Activated CD4-positive, alpha-beta T cell treated with anti-CD3 and anti-CD28 coated beads, Interleukin-2, amount 10 ng/mL, durations not matched to agents 7 days and 5 days (primary cell): ENCODE results near the gene GAMT. TPM values are rescaled to one million over a fixed set of nuclear protein-coding genes. Genes with fewer than 3 reads are reported as not detected.

ENCODE experiments used
- CTCF ChIA-PET: fragments of 350-600 bp; sonication (Branson Sonifier 250); formaldehyde crosslinking; loops from one replicate; lab custom pipeline; 2021; ENCODE audit warnings: antibody characterized with exemption; lab: Charles Lee
- POLR2A ChIA-PET: fragments of 350-600 bp; sonication (Branson Sonifier 250); formaldehyde crosslinking; loops from one replicate; lab custom pipeline; 2021; ENCODE audit warnings: antibody characterized with exemption; lab: Charles Lee
- DNase-seq: peaks from one replicate; pipeline ENCODE4 v3.0.0-alpha.2; 2020
- H3K27ac Mint-ChIP-seq: one replicate; pipeline ENCODE4 v1.8.0; 2021; ENCODE audit warnings: mild to moderate bottlenecking, moderate library complexity, mixed read lengths
- H3K27me3 Mint-ChIP-seq: one replicate; pipeline ENCODE4 v1.8.0; 2021; ENCODE audit warnings: mixed read lengths
- H3K36me3 Mint-ChIP-seq: one replicate; pipeline ENCODE4 v1.8.0; 2021; ENCODE audit warnings: low read depth, mixed read lengths
- H3K4me1 Mint-ChIP-seq: one replicate; pipeline ENCODE4 v1.8.0; 2021; ENCODE audit warnings: mixed read lengths
- H3K4me3 Mint-ChIP-seq: one replicate; pipeline ENCODE4 v1.8.0; 2021; ENCODE audit warnings: mild to moderate bottlenecking, moderate library complexity, mixed read lengths
- H3K9me3 Mint-ChIP-seq: one replicate; pipeline ENCODE4 v1.8.0; 2021; ENCODE audit warnings: mixed read lengths
- total RNA-seq, 2 experiments: library from RNA; stranded (reverse); gene quantifications; one replicate each; pipeline ENCODE4 v1.2.3, GENCODE V29; 2021

GAMT gene
- total RNA-seq, 2 experiments from 2014 or later = 23.0 to 25.9 TPM

DNA sequence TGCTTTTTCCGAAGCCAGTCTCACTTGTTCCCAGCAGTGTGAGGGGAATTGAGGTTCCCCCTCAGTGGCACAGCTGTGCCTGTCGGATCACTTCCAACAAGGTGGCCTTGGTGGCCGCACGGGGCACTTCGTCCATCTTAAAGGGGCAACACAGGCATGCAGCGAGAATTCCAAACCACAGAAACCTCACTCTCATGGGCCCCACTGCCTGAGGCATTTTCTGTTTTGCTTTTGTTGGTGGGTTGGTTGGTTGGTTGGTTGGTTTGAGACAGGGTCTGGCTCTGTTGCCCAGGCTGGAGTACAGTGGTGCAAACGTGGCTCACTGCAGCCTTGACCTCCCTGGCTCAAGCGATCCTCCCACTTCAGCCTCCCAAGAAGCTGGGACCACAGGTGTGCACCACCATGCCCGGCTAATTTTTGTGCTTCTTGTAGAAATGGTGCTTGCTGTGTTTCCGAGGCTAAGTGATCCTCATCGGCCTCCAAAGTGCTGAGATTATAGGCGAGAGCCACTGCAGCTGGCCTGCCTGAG lies 21.3 kb downstream of the GAMT start:
- peaks cover 2% of the 10 kb centered on the region for H3K36me3 Mint-ChIP-seq
- ChIA-PET POLR2A (no interaction called here), CTCF (no interaction called here)
- DNase-seq = no peak
- H3K27me3 Mint-ChIP-seq = peaks cover 4% of the 10 kb centered on the region
- no peaks in the 10 kb centered on the region for H3K9me3 Mint-ChIP-seq
- no peak overlapping the region for H3K27ac Mint-ChIP-seq
- H3K4me3 Mint-ChIP-seq = no peak overlapping the region
- H3K4me1 Mint-ChIP-seq = peaks cover 18% of the 10 kb centered on the region

- no peak overlapping the region for H3K27ac Mint-ChIP-seq
- POLR2A ChIA-PET = no interaction called here
- H3K36me3 Mint-ChIP-seq = peaks cover 3% of the 10 kb centered on the region
- peaks cover 4% of the 10 kb centered on the region for H3K27me3 Mint-ChIP-seq
- H3K4me3 Mint-ChIP-seq = no peak overlapping the region
- CTCF ChIA-PET = no interaction called here
- no peak for DNase-seq
- H3K9me3 Mint-ChIP-seq = no peaks in the 10 kb centered on the region
- H3K4me1 Mint-ChIP-seq = peaks cover 11% of the 10 kb centered on the region
Observed at GRCh38 chr19:1379126-1379905, 22.0 kb downstream of the GAMT start.

DNA sequence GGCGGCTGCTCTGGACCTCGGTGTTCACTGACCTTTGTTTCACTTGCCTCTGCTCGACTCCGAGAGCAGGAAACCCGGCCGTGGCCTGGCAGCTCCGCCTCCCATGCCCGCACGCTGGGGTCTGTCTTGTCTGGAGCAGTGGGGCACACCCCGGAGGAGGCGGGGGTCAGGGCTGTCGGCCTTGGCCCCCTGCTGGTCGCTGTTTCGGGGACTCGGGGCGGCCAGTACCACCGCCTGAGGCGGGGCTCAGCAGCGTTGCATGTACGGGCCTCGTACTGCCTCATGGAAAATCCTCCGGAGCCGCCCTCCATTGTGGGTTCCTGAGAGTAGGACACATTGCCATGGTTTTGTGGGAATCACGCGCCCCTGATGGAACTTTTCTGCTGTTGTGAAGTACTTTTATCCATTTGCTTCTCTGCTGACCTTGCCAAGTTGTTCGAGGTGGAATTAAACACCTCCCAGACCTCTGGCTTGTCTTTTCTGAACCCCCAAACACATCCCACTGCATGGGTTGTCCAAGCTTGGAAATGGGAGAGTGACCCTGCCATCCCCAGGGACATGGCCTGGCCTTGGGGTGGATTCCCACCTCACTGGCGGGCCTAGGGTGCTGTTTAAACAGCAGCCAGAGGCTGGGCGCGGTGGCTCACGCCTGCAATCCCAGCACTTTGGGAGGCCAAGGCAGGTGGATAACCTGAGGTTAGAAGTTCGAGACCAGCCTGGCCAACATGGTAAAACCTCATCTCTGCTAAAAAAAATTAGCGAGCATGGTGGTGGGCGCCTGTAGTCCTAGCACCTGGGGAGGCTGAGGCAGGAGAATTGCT lies 23.2 kb downstream of the GAMT start:
- DNase-seq = no peak
- H3K27me3 Mint-ChIP-seq = no peaks in the 10 kb centered on the region
- H3K9me3 Mint-ChIP-seq = no peaks in the 10 kb centered on the region
- H3K27ac Mint-ChIP-seq = no peak overlapping the region
- no peak overlapping the region for H3K4me3 Mint-ChIP-seq
- ChIA-PET CTCF (interaction anchor here (0.6 kb wide), 1 partner anchor 32 kb away, joined by 3 read pairs; no protein-coding TSS in a partner anchor), POLR2A (no interaction called here)
- peaks cover 5% of the 10 kb centered on the region for H3K4me1 Mint-ChIP-seq
- H3K36me3 Mint-ChIP-seq = peaks cover 2% of the 10 kb centered on the region

GRCh38 chr19:1377176-1377964 lies 24.0 kb downstream of the GAMT start:
- POLR2A ChIA-PET = no interaction called here
- Mint-ChIP-seq H3K27me3 (no peaks in the 10 kb centered on the region), H3K4me1 (no peaks in the 10 kb centered on the region), H3K36me3 (peaks cover 2% of the 10 kb centered on the region), H3K27ac (no peak overlapping the region), H3K9me3 (no peaks in the 10 kb centered on the region), H3K4me3 (no peak overlapping the region)
- CTCF ChIA-PET = interaction anchor here (0.6 kb wide), 1 partner anchor 31 kb away, joined by 3 read pairs; no protein-coding TSS in a partner anchor
- no peak for DNase-seq

DNA sequence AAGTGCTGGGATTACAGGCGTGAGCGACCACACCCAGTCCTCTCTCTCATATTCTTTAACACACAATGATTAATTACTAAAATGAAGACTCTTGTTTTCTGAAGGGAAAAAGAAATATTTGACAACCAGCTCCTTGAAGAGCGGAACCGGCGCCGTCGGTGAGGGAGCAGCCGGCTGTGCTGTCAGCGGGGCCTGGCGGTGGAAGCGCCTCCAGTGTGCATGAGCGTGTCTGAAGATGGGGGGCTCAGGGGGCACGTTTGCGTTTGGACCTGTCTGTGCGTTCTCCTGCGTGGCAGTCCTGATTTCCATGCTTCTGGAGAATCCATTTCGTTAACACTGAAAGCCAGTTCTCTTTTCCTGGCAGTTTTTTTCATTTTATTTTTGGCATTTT lies 24.9 kb downstream of the GAMT start:
- no peaks in the 10 kb centered on the region for H3K27me3 Mint-ChIP-seq
- CTCF ChIA-PET = no interaction called here
- DNase-seq = no peak
- POLR2A ChIA-PET = no interaction called here
- H3K36me3 Mint-ChIP-seq = peaks cover 3% of the 10 kb centered on the region
- no peaks in the 10 kb centered on the region for H3K9me3 Mint-ChIP-seq
- H3K27ac Mint-ChIP-seq = no peak overlapping the region
- H3K4me3 Mint-ChIP-seq = no peak overlapping the region
- no peaks in the 10 kb centered on the region for H3K4me1 Mint-ChIP-seq

DNA sequence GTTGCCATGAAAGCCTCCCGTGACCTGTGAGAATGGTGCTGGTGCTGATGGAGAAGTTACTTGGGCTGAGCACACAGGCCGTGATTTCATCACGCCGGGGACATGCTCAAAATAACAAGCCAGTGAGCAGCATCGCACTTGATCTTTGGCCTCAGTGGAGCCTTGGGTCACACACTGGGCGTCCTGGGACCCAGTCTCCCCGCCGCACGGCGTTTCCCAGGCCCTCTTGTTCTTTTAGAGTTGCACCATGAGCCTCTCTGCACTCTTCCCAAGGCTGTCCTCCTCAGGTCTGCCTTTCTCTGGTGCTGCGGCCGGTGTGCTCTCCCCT lies 27.1 kb downstream of the GAMT start:
- H3K27ac Mint-ChIP-seq = no peak overlapping the region
- no peaks in the 10 kb centered on the region for H3K27me3 Mint-ChIP-seq
- POLR2A ChIA-PET = no interaction called here
- no peak for DNase-seq
- peaks cover 4% of the 10 kb centered on the region for H3K36me3 Mint-ChIP-seq
- CTCF ChIA-PET = no interaction called here
- H3K4me3 Mint-ChIP-seq = no peak overlapping the region
- H3K9me3 Mint-ChIP-seq = no peaks in the 10 kb centered on the region
- no peaks in the 10 kb centered on the region for H3K4me1 Mint-ChIP-seq

DNA sequence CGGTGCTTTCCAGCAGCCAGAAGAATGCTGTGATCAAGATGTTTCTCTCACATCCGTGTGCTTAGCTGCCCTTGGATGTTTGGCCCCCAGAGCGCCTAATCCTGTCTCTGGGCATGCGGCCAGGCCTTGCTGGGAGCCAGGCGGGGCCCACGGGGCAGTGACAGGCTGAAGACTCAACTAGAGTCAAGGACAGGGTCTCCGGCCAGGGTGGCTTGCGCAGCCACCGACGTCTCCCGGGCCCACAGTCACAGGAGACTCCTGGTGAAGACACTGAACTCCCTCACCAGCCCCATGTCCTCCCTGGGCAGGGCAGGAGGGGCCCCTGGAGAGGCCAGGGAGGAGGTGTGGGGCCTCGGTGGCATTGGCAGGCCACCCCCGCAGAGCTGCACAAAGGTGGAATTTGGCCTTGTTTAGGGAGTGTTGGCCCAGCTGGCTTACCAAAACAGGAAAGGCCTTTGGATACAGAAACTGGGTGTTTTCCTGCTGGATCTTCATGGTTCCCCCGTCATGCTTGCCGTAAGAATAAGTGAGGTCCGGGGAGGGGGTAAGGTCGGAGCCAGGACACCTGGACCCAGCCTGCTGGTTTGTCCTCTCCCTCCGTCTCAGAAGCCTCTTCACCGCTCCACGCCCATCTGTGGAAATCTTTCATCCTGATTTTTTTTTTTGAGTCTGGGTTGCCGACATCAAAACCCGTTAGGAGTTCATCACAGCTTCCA lies 27.6 kb downstream of the GAMT start:
- Mint-ChIP-seq H3K27me3 (no peaks in the 10 kb centered on the region), H3K4me3 (no peak overlapping the region), H3K27ac (no peak overlapping the region), H3K9me3 (no peaks in the 10 kb centered on the region), H3K4me1 (no peaks in the 10 kb centered on the region), H3K36me3 (peaks cover 4% of the 10 kb centered on the region)
- ChIA-PET CTCF (interaction anchor here (1.1 kb wide), 1 partner anchor 9 kb away, joined by 3 read pairs; no protein-coding TSS in a partner anchor), POLR2A (no interaction called here)
- no peak for DNase-seq

DNA sequence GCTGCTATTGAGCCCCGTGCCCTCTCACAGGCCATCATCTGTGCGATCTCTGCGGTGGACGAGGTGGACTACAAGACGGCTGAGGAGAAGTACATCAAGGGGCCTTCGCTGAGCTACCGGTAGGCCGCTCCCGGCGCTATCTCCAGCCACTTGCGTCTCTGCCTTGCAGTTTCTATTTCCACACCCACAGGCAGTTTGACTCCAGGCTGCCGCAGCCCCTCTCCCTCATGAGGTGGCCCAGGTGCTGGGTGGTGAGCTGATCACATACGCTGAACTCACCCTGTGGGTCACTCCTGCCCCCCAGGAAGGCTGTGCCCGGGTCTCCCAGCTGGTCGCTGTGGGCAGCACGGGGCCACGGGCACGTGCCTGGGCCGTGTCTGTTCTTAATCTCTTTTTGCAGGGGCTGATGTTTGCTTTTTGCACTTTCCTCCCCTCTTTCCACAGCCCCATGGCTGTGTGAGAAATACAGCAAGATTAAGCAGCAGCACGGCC lies 28.3 kb downstream of the GAMT start:
- H3K27ac Mint-ChIP-seq = no peak overlapping the region
- H3K4me1 Mint-ChIP-seq = no peaks in the 10 kb centered on the region
- peaks cover 4% of the 10 kb centered on the region for H3K36me3 Mint-ChIP-seq
- DNase-seq = no peak
- ChIA-PET CTCF (interaction anchor here (0.6 to 1.3 kb wide), 4 partner anchors 10 to 1228 kb away, joined by 3 to 4 read pairs (median 3); partner anchors contain the start of gene CIRBP), POLR2A (no interaction called here)
- H3K9me3 Mint-ChIP-seq = no peaks in the 10 kb centered on the region
- no peaks in the 10 kb centered on the region for H3K27me3 Mint-ChIP-seq
- no peak overlapping the region for H3K4me3 Mint-ChIP-seq

DNA sequence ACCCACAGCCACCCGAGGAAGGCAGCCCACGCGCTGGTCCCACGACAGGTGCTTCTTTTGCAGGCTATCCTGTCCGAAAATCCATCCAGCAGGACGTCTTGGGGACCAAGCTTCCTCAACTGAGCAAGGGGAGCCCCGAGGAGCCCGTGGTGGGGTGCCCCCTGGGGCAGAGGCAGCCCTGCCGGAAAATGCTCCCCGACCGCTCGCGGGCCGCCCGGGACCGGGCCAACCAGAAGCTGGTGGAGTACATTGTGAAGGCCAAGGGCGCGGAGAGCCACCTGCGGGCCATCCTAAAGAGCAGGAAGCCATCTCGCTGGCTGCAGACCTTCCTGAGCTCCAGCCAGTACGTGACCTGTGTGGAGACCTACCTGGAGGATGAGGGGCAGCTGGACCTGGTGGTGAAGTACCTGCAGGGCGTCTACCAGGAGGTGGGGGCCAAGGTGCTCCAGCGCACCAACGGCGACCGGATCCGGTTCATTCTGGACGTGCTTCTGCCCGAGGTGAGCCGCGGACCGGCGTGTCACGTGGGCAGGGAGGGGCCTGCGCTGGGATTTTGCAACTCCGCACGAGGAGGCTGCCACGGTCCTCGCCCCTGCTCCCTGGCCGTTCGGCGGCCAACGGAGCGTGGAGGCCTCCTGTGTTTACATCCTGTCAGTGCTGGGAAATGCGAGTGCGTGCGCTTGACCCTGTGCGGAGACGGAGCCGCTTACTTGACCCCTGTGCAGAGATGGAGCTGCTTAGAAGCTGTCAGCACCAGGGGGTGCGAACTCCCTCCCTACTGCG lies 30.6 kb downstream of the GAMT start:
- no peaks in the 10 kb centered on the region for H3K27me3 Mint-ChIP-seq
- CTCF ChIA-PET = interaction anchor here (0.9 to 1.4 kb wide), 2 partner anchors 91 to 127 kb away, joined by 3 to 4 read pairs; no protein-coding TSS in a partner anchor
- H3K36me3 Mint-ChIP-seq = peaks cover 4% of the 10 kb centered on the region
- no peak overlapping the region for H3K4me3 Mint-ChIP-seq
- DNase-seq = no peak
- no peak overlapping the region for H3K27ac Mint-ChIP-seq
- H3K9me3 Mint-ChIP-seq = no peaks in the 10 kb centered on the region
- no peaks in the 10 kb centered on the region for H3K4me1 Mint-ChIP-seq
- POLR2A ChIA-PET = no interaction called here

- Mint-ChIP-seq H3K9me3 (no peaks in the 10 kb centered on the region), H3K4me3 (no peak overlapping the region), H3K27me3 (no peaks in the 10 kb centered on the region), H3K27ac (no peak overlapping the region), H3K4me1 (peaks cover 6% of the 10 kb centered on the region), H3K36me3 (peaks cover 9% of the 10 kb centered on the region)
- DNase-seq = no peak
- ChIA-PET CTCF (interaction anchor here (1.1 kb wide), 1 partner anchor 90 kb away, joined by 4 read pairs; no protein-coding TSS in a partner anchor), POLR2A (no interaction called here)
Observed at GRCh38 chr19:1369214-1369805, 32.0 kb downstream of the GAMT start.
